Astrocyte of the cerebellum (primary cell): ENCODE data around the gene BOD1L1.
A peak's percentile ranks its signal among the peaks of the same experiment; 100 is the strongest.

Experiments
- DNase-seq: peaks from one replicate; pipeline ENCODE4 v3.0.0-alpha.2; 2011; ENCODE audit warnings: low read depth
- H3K4me3 ChIP-seq: 2 replicates; pipeline ENCODE4 v1.5.1; 2011; ENCODE audit warnings: mild to moderate bottlenecking, low read depth, low read length, moderate library complexity
- in situ Hi-C: cut with HindIII; loops from 2 replicates; pipeline ENCODE4 v1.10.0; 2017; ENCODE audit warnings: low sequenced_read_pairs
- TF ChIP-seq, protein P1 (sequence below): IDR thresholded peaks from 2 replicates; pipeline ENCODE4 v1.5.1; 2012; ENCODE audit warnings: low read length, low read depth, moderate library complexity, mild to moderate bottlenecking; ENCODE audit errors: missing control alignments

Gene BOD1L1

DNA sequence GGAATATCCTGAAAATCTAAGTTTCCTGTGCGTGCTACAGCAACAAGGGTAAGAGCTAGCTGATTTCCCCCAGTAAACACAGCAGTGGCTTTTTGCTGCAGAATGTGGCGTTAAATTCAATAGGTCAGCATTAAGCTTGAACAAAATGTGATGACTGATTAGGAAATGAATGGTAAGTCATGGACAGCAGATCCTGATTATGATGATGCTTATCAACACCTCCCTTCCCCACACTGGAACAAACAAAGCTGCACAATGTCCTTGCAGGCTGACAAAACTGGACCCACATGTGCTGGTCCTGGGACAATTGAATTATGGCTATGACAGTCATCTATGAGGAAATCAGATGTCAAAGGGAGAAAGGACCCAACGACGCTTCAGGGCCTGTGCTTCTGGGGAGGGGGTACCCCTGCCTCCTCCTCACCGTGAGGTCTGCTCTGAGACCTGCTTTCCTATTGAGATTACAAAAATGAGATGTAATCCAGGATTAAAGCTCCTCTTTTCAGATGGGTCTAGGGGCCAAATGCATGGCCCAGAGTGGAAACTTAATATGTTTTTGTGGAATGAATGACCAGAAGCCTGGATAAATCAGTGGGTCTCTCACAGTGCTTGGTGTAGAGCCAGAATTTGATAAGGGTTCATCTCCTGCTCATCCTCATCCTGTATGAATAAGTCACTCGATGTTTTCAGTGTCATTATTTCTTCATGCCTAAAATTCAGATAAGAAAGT lies 32.0 kb upstream of the BOD1L1 start:
- TF ChIP-seq, protein P1, sequence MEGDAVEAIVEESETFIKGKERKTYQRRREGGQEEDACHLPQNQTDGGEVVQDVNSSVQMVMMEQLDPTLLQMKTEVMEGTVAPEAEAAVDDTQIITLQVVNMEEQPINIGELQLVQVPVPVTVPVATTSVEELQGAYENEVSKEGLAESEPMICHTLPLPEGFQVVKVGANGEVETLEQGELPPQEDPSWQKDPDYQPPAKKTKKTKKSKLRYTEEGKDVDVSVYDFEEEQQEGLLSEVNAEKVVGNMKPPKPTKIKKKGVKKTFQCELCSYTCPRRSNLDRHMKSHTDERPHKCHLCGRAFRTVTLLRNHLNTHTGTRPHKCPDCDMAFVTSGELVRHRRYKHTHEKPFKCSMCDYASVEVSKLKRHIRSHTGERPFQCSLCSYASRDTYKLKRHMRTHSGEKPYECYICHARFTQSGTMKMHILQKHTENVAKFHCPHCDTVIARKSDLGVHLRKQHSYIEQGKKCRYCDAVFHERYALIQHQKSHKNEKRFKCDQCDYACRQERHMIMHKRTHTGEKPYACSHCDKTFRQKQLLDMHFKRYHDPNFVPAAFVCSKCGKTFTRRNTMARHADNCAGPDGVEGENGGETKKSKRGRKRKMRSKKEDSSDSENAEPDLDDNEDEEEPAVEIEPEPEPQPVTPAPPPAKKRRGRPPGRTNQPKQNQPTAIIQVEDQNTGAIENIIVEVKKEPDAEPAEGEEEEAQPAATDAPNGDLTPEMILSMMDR = no peak
- in situ Hi-C loops = loop anchor here (25.0 kb wide), 4 partner anchors 428 to 1503 kb away; partner anchors contain the start of gene CPEB2
- no peak for DNase-seq
- no peak overlapping the region for H3K4me3 ChIP-seq

GRCh38 chr4:13656569-13657405 lies 29.3 kb upstream of the BOD1L1 start:
- TF ChIP-seq, protein P1 = peak; percentile 74
- DNase-seq = peak; percentile 53
- in situ Hi-C loops = loop anchor here (25.0 kb wide), 4 partner anchors 431 to 1506 kb away; partner anchors contain the start of gene CPEB2
- peak overlapping the region; percentile 29 for H3K4me3 ChIP-seq

GRCh38 chr4:13654162-13654797 lies 26.8 kb upstream of the BOD1L1 start:
- TF ChIP-seq, protein P1 = peak; percentile 89
- peak overlapping the region; percentile 51 for H3K4me3 ChIP-seq
- in situ Hi-C loops = loop anchor here (25.0 kb wide), 4 partner anchors 433 to 1508 kb away; partner anchors contain the start of gene CPEB2
- peak; percentile 39 for DNase-seq

DNA sequence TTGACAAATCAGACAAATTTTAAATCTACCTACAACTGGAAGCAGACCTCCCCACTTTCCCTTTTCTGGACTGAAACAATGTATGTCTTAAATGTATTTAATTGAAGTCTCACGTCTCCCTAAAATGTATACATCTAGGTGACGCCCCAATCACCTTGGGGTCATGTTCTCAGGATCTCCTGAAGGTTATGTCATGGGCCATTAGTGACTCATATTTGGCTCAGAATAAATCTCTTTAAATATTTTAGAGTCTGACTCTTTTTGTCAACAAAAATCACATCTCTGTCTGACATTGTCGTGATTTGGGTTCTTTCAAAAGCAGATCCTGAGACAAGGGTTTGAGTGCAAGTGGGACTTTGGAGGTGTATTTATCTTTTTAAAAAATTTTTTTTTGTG lies 26.2 kb upstream of the BOD1L1 start:
- H3K4me3 ChIP-seq = peak overlapping the region; percentile 51
- no peak for DNase-seq
- TF ChIP-seq, protein P1 = no peak
- in situ Hi-C loops = loop anchor here (25.0 kb wide), 4 partner anchors 434 to 1509 kb away; partner anchors contain the start of gene CPEB2

DNA sequence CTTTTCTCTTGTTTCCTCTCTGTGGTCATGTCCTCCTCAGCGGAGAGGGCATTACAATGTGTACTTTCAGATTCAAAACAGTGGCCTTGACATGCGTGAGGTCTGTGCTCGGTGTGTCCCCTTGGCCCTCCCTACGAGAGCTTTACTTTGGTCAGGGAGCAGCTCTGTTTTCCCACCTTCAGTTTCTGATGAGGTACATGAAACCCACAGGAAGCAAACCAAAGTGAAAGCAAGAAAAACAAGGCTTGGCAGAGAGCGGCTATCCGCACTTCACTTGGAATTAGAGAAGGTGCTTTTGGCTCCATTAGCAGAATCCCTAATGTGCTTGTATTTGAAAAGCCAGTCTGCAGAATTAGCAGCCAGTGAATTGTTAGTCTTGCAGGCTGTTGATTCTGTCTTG lies 19.5 kb upstream of the BOD1L1 start:
- H3K4me3 ChIP-seq = peak overlapping the region; percentile 5
- TF ChIP-seq, protein P1 = no peak
- DNase-seq = no peak
- in situ Hi-C loops = no loop called here

GRCh38 chr4:13645075-13645474 lies 17.6 kb upstream of the BOD1L1 start:
- in situ Hi-C loops = no loop called here

More at GRCh38 chr4:13645075-13645474, 17.6 kb upstream of the BOD1L1 start:
- TF ChIP-seq, protein P1 = peak; percentile 12
- no peak for DNase-seq
- H3K4me3 ChIP-seq = no peak overlapping the region
